Suprapubic skin (tissue), 3 donors: ENCODE measurements around the gene DSCAM.

ENCODE experiments used
- EP300 ChIP-seq: sonication (generic); formaldehyde crosslinking; IDR thresholded peaks from one replicate; pipeline ENCODE4 v1.6.1; 2017; ENCODE audit warnings: antibody characterized with exemption
- TF ChIP-seq, protein P1 (sequence below), 2 donors: fragments of 200-600 bp in 1 of 2; fragments of 450-650 bp in 1 of 2; sonication (generic) in 1 of 2; IDR thresholded peaks; one replicate each; pipeline ENCODE4 v1.5.1; 2016 to 2019; ENCODE audit warnings: antibody characterized with exemption in 2 of 2, mild to moderate bottlenecking in 1 of 2, moderate library complexity in 1 of 2

DNA sequence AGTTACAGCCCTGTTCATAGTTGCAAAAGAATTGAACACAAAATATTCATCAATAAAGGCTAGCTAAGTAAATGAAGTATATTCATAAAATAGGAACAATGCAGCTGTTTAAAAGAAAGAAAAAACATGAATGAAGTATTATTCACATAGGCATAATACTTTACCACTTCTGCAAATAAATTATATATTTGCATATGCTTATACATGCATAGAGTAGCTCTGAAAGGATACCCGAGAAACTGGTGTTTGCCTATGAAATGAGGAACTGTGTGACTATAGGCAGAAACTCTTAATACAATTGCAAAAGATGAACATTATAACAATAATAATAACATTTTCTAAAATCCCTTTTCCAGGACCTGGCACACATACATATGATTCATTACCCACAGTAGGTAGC lies 385.9 kb downstream of the DSCAM start:
- no peak for TF ChIP-seq EP300
- TF ChIP-seq, protein P1, sequence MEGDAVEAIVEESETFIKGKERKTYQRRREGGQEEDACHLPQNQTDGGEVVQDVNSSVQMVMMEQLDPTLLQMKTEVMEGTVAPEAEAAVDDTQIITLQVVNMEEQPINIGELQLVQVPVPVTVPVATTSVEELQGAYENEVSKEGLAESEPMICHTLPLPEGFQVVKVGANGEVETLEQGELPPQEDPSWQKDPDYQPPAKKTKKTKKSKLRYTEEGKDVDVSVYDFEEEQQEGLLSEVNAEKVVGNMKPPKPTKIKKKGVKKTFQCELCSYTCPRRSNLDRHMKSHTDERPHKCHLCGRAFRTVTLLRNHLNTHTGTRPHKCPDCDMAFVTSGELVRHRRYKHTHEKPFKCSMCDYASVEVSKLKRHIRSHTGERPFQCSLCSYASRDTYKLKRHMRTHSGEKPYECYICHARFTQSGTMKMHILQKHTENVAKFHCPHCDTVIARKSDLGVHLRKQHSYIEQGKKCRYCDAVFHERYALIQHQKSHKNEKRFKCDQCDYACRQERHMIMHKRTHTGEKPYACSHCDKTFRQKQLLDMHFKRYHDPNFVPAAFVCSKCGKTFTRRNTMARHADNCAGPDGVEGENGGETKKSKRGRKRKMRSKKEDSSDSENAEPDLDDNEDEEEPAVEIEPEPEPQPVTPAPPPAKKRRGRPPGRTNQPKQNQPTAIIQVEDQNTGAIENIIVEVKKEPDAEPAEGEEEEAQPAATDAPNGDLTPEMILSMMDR (IDR thresholded peaks at IDR 0.05): no peak
